ENCODE results near the gene UBXN7.

DNA sequence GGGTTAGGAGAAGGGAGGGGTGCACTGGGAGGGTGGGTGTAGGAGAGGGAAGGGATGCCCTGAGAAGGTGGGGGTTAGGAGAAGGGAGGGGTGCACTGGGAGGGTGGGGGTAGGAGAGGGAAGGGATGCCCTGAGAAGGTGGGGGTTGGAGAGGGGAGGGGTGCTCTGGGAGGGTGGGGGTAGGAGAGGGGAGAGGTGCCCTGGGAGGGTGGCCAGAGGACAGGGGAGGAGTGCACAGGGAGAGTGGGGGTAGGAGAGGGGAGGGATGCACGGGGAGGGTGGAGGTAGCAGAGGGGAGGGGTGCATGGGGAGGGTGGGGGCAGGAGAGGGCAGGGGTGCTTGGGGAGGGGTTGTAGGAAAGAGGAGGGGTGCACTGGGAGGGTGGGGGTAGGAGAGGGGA, 97.2 kb downstream of the UBXN7 start:
- TF ChIP-seq ZNF274 (IDR thresholded peaks at IDR 0.05; ENCODE audit: low read depth, low read length) (no peak), YY1 (IDR thresholded peaks at IDR 0.05; ENCODE audit: insufficient read depth, insufficient read length) (no peak), SUZ12 (IDR thresholded peaks at IDR 0.05; ENCODE audit: extremely low read depth, insufficient read depth, insufficient read length) (no peak)

Measured in NT2/D1 (cell line).